OCI-M2 (cell line): ENCODE results near the gene SMARCD3.

ENCODE experiments used
- DNase-seq: peaks from one replicate; lab custom pipeline; 2025; ENCODE audit not compliant: unreplicated experiment; lab: John Stamatoyannopoulos, UW

Gene SMARCD3

DNA sequence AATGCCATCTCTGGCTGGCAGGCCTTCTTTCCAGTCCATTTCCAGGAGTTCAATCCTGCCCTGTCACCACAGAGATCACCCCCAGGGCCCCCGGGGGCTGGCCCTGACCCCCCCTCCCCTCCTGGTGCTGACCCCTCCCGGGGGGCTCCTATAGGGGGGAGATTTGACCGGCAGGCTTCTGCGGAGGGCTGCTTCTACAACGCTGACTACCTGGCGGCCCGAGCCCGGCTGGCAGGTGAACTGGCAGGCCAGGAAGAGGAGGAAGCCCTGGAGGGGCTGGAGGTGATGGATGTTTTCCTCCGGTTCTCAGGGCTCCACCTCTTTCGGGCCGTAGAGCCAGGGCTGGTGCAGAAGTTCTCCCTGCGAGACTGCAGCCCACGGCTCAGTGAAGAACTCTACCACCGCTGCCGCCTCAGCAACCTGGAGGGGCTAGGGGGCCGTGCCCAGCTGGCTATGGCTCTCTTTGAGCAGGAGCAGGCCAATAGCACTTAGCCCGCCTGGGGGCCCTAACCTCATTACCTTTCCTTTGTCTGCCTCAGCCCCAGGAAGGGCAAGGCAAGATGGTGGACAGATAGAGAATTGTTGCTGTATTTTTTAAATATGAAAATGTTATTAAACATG lies 10.2 kb downstream of the SMARCD3 start:
- DNase-seq: no peak

DNA sequence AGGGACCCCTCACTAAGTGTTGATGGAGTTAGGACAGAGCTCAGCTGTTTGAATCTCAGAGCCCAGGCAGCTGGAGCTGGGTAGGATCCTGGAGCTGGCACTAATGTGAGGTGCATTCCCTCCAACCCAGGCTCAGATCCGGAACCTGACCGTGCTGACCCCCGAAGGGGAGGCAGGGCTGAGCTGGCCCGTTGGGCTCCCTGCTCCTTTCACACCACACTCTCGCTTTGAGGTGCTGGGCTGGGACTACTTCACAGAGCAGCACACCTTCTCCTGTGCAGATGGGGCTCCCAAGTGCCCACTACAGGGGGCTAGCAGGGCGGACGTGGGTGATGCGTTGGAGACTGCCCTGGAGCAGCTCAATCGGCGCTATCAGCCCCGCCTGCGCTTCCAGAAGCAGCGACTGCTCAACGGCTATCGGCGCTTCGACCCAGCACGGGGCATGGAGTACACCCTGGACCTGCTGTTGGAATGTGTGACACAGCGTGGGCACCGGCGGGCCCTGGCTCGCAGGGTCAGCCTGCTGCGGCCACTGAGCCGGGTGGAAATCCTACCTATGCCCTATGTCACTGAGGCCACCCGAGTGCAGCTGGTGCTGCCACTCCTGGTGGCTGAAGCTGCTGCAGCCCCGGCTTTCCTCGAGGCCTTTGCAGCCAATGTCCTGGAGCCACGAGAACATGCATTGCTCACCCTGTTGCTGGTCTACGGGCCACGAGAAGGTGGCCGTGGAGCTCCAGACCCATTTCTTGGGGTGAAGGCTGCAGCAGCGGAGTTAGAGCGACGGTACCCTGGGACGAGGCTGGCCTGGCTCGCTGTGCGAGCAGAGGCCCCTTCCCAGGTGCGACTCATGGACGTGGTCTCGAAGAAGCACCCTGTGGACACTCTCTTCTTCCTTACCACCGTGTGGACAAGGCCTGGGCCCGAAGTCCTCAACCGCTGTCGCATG lies 11.0 kb downstream of the SMARCD3 start:
- DNase-seq: no peak

DNA sequence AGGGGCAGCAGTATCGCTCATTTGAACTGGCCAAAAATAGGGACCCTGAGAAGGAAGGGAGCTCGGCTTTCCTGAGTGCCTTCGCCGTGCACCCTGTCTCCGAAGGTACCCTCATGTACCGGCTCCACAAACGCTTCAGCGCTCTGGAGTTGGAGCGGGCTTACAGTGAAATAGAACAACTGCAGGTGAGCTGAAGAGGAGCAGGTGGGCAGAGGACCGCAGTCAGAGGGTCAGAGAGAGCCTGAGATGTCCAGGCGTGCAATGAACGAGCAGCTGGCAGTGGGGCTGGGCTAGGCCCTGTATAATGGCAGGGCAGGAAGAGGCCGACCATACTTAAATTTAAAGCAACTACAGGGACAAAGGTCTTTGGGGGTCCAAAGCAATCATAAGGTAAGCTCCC lies 12.1 kb downstream of the SMARCD3 start:
- DNase-seq: no peak

DNA sequence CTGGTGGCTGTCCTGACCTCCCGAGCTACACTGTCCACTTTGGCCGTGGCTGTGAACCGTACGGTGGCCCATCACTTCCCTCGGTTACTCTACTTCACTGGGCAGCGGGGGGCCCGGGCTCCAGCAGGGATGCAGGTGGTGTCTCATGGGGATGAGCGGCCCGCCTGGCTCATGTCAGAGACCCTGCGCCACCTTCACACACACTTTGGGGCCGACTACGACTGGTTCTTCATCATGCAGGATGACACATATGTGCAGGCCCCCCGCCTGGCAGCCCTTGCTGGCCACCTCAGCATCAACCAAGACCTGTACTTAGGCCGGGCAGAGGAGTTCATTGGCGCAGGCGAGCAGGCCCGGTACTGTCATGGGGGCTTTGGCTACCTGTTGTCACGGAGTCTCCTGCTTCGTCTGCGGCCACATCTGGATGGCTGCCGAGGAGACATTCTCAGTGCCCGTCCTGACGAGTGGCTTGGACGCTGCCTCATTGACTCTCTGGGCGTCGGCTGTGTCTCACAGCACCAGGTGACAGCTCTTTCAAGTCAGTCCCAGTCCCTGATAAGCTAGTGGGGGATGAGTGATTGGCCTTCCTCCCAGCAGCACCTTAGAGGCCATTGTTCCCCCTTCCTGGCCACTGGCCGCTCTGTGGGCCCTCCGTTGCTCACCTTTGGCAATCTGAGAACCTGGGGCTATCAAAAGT lies 13.3 kb downstream of the SMARCD3 start:
- no peak for DNase-seq

DNA sequence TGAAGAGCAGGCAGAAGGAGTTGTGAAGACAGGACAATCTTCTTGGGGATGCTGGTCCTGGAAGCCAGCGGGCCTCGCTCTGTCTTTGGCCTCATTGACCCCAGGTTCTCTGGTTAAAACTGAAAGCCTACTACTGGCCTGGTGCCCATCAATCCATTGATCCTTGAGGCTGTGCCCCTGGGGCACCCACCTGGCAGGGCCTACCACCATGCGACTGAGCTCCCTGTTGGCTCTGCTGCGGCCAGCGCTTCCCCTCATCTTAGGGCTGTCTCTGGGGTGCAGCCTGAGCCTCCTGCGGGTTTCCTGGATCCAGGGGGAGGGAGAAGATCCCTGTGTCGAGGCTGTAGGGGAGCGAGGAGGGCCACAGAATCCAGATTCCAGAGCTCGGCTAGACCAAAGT lies 14.7 kb downstream of the SMARCD3 start:
- no peak for DNase-seq

DNA sequence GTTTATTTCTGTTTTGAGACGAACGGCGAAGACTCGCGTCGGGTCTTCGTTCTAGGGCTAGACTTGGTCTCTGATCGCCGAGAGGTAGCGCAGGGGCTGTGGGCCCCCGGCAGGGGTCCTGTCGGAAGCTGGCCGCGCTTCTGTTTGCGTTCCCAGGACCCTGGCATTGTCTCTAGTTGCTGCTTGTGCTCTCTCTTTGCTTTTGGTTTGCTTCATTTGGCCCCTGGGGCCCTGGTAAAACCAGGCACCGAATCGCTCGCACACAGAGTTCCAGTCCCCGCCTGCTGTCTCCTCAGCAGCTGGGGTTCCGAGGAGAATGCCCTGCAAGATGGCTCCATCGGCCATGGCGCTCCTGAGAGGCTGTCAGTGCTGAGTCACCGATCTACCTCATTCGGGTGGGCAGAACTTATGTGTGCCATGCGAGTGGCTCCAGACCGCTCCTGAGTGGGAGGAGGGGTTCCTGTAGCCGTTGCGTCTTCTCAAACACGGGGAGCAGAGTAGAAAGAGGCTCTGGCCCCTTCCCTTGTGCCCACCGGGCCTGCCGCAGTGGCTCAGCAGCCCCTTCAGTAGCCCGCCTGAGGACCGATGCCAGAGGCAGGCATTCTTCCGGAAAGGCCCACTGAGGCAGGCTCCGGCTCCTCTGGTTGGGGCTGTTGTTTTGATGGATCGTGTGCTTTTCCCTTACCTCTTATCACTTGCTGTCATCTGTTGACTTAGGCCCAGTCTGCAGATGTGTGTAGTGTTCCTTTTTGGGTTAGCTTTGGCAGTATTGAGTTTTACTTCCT lies 15.4 kb downstream of the SMARCD3 start:
- DNase-seq: peak; percentile 50

DNA sequence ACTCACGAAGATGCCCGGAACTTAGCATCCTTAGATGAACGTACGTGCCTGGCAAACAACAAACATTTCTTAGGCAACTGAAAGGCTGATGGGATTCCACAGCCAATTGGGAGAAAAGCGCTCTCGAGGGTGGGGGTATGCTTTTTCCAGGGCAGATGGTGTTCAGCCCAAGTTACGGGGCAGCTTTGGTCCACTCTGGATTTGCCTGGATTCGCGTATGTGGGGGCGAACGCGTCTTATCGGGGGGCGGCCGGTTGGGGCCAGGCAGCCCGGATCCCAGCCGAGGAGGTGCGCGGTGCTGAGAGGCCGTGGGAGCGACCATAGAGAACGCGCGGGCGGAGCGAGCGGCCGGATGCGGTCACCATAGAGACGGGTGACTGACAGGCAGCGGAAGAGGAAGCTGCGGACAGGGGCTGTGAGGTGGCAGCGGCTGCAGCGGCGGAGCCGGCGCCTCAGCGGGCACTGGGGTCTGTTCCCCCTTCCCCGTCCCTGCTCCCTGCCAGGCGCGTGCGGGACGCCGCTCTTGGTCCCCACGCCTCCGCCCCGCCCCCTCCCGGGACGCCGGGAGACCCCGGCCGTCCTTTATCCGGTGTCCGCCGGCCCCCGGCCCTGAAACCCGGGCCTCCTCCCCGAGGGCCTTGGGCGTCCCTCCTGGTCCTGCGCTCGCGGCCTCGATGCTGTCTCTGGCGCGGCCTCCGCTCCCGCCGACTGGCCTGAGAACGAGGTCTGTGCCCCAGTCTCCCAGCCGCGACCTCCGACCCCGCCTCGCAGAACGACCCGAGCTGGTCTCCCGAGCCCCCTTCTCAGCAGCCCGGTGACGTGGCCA lies 16.2 kb downstream of the SMARCD3 start, which contains the start of gene CHPF2:
Gene CHPF2 (plus strand): TSS at position 393 of the 826 bp plus-strand sequence. CDS start 1,529 bp downstream, outside the sequence.
- peak; percentile 72 for DNase-seq

DNA sequence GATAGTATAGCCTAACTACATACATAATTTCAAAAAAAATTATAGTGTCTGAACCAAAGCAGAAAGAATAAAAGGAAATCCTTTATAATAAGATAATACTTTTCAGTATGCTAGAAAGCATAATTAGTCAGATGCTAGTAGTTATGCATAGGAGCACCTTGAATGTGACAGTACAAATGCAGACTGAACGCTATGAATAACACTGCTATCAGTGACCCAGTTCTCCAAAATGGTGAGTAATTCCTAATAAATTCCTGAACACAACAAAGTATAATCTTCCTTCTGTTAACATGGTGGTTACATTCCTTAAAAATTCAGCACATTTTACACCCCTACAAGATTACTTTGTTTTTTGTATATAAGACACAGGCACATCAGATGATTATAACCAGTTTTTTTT lies 17.4 kb downstream of the SMARCD3 start:
- DNase-seq: no peak

DNA sequence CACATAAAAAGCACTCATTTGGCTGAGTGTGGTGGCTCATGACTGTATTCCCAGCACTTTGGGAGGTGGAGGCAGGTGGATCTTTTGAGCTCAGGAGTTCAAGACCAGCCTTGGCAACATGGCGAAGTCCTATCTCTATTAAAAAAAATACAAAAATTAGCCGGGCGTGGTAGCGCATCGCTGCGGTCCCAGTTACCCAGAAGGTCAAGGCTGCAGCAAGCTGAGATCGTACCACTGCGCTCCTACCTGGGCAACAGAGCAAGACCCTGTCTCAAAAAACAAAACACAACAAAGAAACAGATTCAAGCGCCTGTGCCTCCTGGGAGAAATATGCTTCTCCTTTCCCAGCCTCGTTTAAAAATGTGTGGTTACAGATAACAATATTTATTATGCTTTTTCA lies 19.2 kb downstream of the SMARCD3 start:
- no peak for DNase-seq

DNA sequence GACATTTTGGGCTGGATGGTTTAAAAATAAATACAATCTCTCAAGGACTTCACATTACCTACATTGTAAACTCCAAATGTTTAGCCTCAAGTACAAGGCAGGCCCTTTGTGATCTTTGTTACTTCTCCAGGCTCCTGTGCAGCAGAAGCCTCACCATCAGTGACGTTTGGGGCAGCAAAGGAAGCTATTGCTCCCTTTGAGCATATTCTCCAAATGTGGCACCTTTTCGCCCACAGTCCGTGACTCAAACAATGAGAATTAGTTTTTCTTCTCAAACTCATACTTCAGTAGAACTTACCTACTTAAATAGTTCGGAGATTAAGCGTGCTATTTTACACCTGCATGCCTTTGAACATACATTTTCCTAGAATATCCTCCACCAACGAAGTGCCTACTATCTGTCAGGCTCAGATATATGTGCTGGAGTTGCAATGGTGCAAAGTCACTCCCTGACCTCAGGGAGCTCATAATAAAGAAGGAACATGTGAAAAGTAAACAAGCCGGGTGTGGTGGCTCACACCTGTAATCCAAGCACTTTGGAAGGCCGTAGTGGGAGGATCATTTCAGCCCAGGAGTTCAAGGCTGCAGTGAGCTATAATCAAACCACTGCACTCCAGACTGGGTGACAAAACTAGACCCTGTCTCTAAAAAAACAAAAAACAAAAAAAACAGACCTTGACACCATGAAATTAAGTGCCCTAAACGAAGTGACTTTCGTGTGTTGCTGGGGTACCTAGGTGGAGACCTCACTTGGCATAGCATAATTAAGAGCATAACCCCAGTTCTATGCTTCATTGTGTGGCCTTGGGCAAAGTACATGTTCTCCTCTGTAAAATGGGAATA lies 20.2 kb downstream of the SMARCD3 start:
- DNase-seq: no peak

DNA sequence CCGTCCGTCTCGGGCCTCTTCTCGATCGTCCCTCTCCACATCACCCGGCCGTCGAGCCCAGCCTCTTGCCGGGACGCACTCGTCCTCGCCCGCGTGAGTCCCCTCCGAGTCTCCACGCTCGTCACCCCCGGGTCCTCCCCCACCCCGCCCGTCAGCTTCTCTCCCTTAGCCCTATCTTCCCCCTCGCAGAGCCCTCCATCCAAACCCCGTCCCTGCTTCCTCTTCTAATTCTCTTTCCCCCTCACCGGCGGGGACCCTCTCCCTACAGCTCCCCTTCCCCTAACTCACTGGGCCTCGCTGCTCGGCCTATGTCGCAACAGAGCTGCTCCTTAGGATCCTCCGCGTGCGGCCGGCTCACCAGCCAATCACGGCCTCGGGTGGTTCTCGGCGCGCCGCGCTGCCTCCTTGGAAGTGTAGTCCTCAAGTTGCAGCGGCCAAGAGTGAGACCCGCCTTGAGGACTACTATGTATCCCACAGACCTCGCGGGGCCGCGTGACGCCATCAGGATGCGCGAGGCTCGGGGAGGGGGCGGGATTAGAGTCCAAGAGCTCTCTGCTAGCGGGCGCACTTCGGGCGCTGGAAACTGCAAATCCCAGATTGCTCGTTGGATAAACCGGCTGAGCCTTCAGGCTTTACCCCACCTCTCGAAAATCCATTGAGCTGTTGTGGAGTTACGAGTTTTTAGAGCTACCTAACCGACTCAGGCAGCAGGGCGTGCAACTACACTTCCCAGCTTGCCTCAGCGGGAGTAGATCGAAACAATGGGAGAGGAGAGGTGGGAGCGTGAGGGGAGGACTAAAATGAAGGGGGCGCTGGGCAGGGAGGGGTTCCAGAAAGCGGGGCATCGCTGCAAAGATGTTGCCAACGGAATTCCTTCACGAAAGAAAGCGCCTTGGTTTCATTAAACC lies 21.4 kb downstream of the SMARCD3 start, which contains the start of gene ABCF2:
Gene ABCF2 (minus strand): TSS at position 331 of the 908 bp plus-strand sequence. CDS start 747 bp downstream, outside the sequence.
- peak; percentile 93 for DNase-seq

DNA sequence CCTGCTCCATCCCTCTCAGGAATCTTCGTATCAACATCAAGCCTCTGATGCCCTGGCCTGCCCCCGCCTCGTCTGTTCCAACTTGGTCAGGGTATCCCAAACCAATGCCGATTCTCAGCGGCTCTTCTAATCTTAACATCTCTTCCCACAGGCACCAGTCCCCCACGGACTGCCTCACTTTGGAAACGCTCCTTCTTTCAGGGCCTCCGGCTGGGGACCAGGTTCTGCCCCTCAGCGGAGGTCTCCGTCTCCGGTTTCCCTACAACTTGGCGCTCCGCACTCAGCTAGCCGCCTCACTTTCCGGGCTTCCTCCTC lies 22.0 kb downstream of the SMARCD3 start:
- no peak for DNase-seq

DNA sequence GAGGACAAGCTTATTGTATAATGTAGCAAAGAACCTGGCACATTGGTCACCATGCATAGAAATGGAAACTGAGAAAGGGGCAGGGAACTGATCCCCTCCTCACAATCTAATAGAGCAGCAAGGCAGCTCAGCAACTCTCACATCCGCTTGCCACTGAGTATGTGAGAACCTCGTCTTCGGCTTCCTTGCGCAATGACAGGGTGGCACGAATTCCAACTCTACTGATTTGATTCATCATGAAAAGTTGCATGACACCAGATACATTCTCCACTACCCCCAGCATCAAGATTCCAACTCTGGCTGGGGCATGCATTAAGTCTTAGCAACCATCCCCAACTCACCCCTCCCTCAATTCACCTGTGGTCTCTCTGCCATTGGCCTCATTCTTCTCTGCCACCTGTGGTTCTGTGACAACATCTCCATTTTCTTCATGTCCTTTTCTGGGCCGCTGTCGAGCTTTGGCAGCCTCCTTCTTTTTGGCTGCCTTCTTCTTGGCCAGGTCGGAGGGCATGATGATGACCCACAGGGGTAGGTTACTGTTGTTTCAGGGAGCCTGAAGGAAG lies 22.5 kb downstream of the SMARCD3 start:
- no peak for DNase-seq

DNA sequence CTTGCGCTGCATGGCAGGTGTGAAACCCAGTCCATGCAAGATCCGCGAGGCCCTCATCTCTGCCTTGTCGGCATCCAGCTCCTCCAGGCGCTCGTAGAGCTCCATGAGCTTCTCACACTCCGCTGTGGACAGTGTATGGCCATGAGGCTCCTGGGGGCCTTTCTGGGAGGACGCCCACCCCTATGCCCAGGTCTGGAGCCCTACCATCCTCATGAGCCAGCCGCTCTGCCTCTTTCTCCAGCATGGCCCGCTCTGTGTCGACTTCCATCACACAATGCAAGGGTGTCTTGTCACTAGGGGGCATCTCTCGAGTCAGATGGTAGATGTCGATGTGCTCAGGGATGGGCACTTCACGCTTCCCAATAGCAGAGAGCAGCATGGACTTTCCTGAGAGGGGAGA lies 24.8 kb downstream of the SMARCD3 start:
- DNase-seq: no peak

DNA sequence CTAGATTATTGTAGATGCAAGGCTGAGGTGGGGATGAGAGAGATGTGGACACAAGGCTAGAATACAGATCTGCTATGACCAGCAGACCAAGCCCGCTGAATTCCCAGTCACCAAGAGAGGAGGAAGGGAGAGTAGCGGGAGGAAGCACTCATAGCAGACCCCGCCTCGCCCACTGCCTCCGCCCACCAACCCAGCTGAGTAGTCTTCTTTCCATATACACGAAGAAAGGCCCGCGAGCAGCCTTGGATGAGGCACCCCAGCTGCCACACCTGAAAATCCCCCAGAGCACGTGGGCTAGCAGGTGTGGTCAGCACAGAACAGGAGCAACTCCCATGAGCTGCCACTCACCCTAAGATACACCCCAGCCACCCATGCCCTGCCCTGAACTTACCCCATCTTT lies 30.3 kb downstream of the SMARCD3 start:
- DNase-seq: no peak

DNA sequence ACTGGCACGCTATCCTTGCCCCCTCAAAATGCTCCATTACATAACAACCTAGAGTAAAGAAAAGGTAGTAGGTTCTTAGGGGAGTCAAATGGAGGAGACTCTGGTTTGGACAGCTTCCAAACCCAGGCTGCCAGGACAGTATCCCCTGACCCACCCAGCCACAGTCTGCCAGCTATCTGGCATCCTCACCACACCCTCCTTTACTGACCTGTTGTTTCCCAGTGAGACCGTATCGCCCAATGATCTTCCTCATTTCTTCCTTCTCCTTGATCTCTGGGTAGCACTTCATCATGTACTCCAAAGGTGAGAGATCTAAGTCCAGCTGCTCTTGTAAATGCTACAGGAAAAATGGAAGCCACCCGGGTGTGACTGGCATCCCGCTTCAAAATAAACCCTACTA lies 33.1 kb downstream of the SMARCD3 start:
- DNase-seq: no peak

DNA sequence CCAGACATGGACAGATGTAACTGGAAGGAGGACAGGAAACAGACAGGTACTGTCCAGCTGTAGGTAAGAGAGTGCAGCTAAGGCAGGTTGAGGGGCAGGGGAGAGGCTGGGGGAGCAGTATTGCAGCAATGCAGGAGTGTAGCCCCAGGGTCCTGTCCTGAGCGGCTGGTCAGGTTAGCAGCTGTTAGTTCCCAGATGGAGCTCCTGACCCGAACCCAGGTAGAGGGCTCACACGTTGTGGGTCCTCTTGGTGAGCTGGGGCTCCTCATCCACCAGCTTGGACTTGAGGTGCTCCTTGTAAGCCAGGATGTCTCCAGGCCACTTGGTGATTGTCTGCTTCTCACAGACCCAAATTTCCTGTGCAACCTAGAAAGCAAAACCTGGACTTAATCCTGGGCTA lies 34.7 kb downstream of the SMARCD3 start:
- no peak for DNase-seq

DNA sequence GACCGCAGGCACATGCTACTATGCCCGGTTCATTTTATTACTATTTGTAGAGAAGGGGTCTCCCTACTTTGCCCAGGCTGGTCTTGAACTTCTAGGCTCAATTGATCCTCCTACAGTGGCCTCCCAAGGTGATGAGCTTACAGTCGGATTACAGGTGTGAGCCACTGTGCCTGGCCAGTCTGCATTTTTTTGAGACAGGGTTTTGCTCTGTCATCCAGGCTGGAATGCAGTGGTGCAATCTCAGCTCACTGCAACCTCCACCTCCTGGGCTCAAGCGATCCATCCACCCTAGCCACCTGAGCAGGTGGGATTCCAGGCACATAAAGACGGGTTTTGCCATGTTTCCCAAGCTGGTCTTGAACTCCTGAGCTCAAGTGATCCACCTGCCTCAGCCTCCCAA lies 35.9 kb downstream of the SMARCD3 start:
- no peak for DNase-seq
